HepG2 (cell line): ENCODE measurements around the gene CKAP5. TPM values are rescaled to one million over a fixed set of nuclear protein-coding genes. Genes with fewer than 3 reads are reported as not detected.

Experiments
- AGO2 ChIP-seq: fragments of 200-400 bp; formaldehyde crosslinking; optimal IDR thresholded peaks from 2 replicates; pipeline ENCODE3; 2017; ENCODE audit warnings: mild to moderate bottlenecking, low read depth, low read length, moderate library complexity
- ARNT2 ChIP-seq: sonication (generic); formaldehyde crosslinking; IDR thresholded peaks from 2 replicates; pipeline ENCODE4 v1.8.0; 2022; ENCODE audit warnings: mild to moderate bottlenecking, low read depth, missing genetic modification reagents, moderate library complexity
- ARNTL ChIP-seq: sonication (generic); formaldehyde crosslinking; IDR thresholded peaks from 2 replicates; pipeline ENCODE4 v1.4.0; 2020; ENCODE audit warnings: mild to moderate bottlenecking, missing genetic modification reagents
- NFE2L1 ChIP-seq: sonication (generic); formaldehyde crosslinking; IDR thresholded peaks from 2 replicates; pipeline ENCODE4 v1.4.0; 2020; ENCODE audit warnings: missing genetic modification reagents, mild to moderate bottlenecking, borderline replicate concordance
- ZBTB3 ChIP-seq: sonication (generic); formaldehyde crosslinking; IDR thresholded peaks from 2 replicates; pipeline ENCODE4 v1.4.0; 2020; ENCODE audit warnings: low read depth, mild to moderate bottlenecking, moderate library complexity, missing genetic modification reagents, borderline replicate concordance
- ZBTB7A ChIP-seq: sonication (generic); formaldehyde crosslinking; IDR thresholded peaks from 2 replicates; pipeline ENCODE4 v1.8.0; 2022; ENCODE audit warnings: mild to moderate bottlenecking, missing genetic modification reagents
- ZBTB7B ChIP-seq: sonication (generic); formaldehyde crosslinking; IDR thresholded peaks from 2 replicates; pipeline ENCODE4 v1.4.0; 2020; ENCODE audit warnings: missing genetic modification reagents
- ZFP36L2 ChIP-seq: sonication (generic); formaldehyde crosslinking; IDR thresholded peaks from 2 replicates; pipeline ENCODE4 v1.4.0; 2020; ENCODE audit warnings: missing genetic modification reagents
- ZNF24 ChIP-seq: fragments of 450-650 bp; IDR thresholded peaks from 2 replicates; pipeline ENCODE4 v1.6.1; 2017; ENCODE audit warnings: antibody characterized with exemption, mild to moderate bottlenecking
- ZNF484 ChIP-seq: sonication (generic); formaldehyde crosslinking; IDR thresholded peaks from 2 replicates; pipeline ENCODE4 v1.5.1; 2020; ENCODE audit warnings: mild to moderate bottlenecking, low read depth, missing genetic modification reagents, borderline replicate concordance
- ZNF510 ChIP-seq: sonication (generic); formaldehyde crosslinking; IDR thresholded peaks from 2 replicates; pipeline ENCODE4 v1.4.0; 2020; ENCODE audit warnings: low read depth, mild to moderate bottlenecking, missing genetic modification reagents
- polyA plus RNA-seq, 8 experiments: library from polyadenylated mRNA; depleted of rRNA in 3 of 8; stranded (reverse) in 7 of 8; unstranded in 1 of 8; fragments of >200 nt; fragmentation: Illumina TruSeq in 4 of 8; extraction: Trizol in 4 of 8; gene quantifications; 2 replicates each; pipeline versions ENCODE4 v1.2.1 to v1.2.3, GENCODE V29; 2011 to 2016; ENCODE audit warnings: low read depth in 4 of 8, missing spikeins in 1 of 8, mixed read lengths in 1 of 8; ENCODE audit not compliant: insufficient read depth in 1 of 8
- total RNA-seq, 5 experiments: library from RNA; depleted of rRNA; stranded (reverse); fragments of >200 nt; fragmentation: Illumina TruSeq; extraction: Trizol; gene quantifications; 2 replicates each; pipeline ENCODE4 v1.2.3, GENCODE V29; 2016; ENCODE audit warnings: low read depth in 1 of 5
- TF ChIP-seq, protein P1 (sequence below): sonication (generic); formaldehyde crosslinking; IDR thresholded peaks from 2 replicates; pipeline ENCODE4 v1.8.0; 2022; ENCODE audit warnings: low read depth, missing genetic modification reagents
- TF ChIP-seq, protein P2 (sequence below): sonication (generic); formaldehyde crosslinking; conservative IDR thresholded peaks from 2 replicates; pipeline ENCODE4 v1.5.0; 2020; ENCODE audit warnings: missing genetic modification reagents
- TF ChIP-seq, protein P3 (sequence below): sonication (generic); IDR thresholded peaks from 2 replicates; pipeline ENCODE4 v1.6.1; 2016; ENCODE audit warnings: low read depth, borderline replicate concordance
- TF ChIP-seq, protein P4 (sequence below): sonication (generic); formaldehyde crosslinking; IDR thresholded peaks from 2 replicates; pipeline ENCODE4 v1.5.1; 2020; ENCODE audit warnings: mild to moderate bottlenecking, missing genetic modification reagents, moderate library complexity
- TF ChIP-seq, protein P5 (sequence below): sonication (generic); formaldehyde crosslinking; IDR thresholded peaks from 2 replicates; pipeline ENCODE4 v1.8.1; 2023; ENCODE audit warnings: mild to moderate bottlenecking, missing genetic modification reagents
- TF ChIP-seq, protein P6 (sequence below): sonication (generic); formaldehyde crosslinking; IDR thresholded peaks from 2 replicates; pipeline ENCODE4 v1.4.0; 2020; ENCODE audit warnings: missing genetic modification reagents
- TF ChIP-seq, protein P7 (sequence below): sonication (generic); formaldehyde crosslinking; IDR thresholded peaks from 2 replicates; pipeline ENCODE4 v1.5.1; 2020; ENCODE audit warnings: missing genetic modification reagents, mild to moderate bottlenecking, borderline replicate concordance

Gene CKAP5
- total and polyA plus RNA-seq, 2 of the 13 experiments (the other 11 are each of a cell fraction or from before 2014, with no cell fraction given) = 79.2 to 103 TPM

DNA sequence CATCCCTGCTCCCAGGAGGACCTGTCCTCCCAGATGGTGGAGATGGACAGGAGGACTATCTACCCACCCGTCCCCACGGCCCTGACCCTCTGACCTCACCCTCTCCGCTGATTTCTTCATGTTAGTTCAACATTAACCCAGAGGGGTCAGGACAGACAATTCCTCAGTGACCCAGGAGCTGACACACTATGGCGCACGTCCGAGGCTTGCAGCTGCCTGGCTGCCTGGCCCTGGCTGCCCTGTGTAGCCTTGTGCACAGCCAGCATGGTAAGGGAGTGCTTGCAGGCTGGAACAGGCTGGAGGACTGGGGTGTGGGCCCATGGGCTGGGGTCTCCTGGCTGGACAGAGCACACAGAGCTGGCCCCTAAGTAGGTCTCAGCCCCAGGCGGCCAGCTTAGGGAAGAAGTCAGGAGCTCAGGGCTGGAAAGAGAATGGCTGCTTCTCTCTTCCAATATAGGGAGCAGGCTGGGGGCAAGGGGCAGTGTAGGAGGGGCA, 127.0 kb downstream of the CKAP5 start, which contains the start of gene F2 (continued):
- TF ChIP-seq, protein P1, sequence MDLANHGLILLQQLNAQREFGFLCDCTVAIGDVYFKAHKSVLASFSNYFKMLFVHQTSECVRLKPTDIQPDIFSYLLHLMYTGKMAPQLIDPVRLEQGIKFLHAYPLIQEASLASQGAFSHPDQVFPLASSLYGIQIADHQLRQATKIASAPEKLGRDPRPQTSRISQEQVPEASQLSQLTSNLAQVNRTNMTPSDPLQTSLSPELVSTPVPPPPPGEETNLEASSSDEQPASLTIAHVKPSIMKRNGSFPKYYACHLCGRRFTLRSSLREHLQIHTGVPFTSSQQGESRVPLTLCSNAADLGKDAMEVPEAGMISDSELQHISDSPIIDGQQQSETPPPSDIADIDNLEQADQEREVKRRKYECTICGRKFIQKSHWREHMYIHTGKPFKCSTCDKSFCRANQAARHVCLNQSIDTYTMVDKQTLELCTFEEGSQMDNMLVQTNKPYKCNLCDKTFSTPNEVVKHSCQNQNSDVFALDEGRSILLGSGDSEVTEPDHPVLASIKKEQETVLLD (CRISPR knock-in tag) = peak; percentile 39; the same call in 1 of the 2 replicates
- TF ChIP-seq ARNTL (CRISPR knock-in tag) = peak; percentile 68
- TF ChIP-seq, protein P2, sequence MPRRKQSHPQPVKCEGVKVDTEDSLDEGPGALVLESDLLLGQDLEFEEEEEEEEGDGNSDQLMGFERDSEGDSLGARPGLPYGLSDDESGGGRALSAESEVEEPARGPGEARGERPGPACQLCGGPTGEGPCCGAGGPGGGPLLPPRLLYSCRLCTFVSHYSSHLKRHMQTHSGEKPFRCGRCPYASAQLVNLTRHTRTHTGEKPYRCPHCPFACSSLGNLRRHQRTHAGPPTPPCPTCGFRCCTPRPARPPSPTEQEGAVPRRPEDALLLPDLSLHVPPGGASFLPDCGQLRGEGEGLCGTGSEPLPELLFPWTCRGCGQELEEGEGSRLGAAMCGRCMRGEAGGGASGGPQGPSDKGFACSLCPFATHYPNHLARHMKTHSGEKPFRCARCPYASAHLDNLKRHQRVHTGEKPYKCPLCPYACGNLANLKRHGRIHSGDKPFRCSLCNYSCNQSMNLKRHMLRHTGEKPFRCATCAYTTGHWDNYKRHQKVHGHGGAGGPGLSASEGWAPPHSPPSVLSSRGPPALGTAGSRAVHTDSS = no peak
- no peak for TF ChIP-seq ZNF484
- TF ChIP-seq, protein P3, sequence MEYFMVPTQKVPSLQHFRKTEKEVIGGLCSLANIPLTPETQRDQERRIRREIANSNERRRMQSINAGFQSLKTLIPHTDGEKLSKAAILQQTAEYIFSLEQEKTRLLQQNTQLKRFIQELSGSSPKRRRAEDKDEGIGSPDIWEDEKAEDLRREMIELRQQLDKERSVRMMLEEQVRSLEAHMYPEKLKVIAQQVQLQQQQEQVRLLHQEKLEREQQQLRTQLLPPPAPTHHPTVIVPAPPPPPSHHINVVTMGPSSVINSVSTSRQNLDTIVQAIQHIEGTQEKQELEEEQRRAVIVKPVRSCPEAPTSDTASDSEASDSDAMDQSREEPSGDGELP = peak; percentile 81; the same call in 1 of the 2 replicates
- TF ChIP-seq ZNF510 (CRISPR knock-in tag) = 0 out of 2 replicates have a peak, but pooled peaks have one; percentile 24
- TF ChIP-seq, protein P4, sequence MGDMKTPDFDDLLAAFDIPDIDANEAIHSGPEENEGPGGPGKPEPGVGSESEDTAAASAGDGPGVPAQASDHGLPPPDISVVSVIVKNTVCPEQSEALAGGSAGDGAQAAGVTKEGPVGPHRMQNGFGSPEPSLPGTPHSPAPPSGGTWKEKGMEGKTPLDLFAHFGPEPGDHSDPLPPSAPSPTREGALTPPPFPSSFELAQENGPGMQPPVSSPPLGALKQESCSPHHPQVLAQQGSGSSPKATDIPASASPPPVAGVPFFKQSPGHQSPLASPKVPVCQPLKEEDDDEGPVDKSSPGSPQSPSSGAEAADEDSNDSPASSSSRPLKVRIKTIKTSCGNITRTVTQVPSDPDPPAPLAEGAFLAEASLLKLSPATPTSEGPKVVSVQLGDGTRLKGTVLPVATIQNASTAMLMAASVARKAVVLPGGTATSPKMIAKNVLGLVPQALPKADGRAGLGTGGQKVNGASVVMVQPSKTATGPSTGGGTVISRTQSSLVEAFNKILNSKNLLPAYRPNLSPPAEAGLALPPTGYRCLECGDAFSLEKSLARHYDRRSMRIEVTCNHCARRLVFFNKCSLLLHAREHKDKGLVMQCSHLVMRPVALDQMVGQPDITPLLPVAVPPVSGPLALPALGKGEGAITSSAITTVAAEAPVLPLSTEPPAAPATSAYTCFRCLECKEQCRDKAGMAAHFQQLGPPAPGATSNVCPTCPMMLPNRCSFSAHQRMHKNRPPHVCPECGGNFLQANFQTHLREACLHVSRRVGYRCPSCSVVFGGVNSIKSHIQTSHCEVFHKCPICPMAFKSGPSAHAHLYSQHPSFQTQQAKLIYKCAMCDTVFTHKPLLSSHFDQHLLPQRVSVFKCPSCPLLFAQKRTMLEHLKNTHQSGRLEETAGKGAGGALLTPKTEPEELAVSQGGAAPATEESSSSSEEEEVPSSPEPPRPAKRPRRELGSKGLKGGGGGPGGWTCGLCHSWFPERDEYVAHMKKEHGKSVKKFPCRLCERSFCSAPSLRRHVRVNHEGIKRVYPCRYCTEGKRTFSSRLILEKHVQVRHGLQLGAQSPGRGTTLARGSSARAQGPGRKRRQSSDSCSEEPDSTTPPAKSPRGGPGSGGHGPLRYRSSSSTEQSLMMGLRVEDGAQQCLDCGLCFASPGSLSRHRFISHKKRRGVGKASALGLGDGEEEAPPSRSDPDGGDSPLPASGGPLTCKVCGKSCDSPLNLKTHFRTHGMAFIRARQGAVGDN (CRISPR knock-in tag) = no peak; the same call in 1 of the 2 replicates
- no peak for TF ChIP-seq ZFP36L2 (CRISPR knock-in tag)
- TF ChIP-seq ARNT2 (CRISPR knock-in tag) = no peak; the same call in 1 of the 2 replicates
- TF ChIP-seq, protein P5, sequence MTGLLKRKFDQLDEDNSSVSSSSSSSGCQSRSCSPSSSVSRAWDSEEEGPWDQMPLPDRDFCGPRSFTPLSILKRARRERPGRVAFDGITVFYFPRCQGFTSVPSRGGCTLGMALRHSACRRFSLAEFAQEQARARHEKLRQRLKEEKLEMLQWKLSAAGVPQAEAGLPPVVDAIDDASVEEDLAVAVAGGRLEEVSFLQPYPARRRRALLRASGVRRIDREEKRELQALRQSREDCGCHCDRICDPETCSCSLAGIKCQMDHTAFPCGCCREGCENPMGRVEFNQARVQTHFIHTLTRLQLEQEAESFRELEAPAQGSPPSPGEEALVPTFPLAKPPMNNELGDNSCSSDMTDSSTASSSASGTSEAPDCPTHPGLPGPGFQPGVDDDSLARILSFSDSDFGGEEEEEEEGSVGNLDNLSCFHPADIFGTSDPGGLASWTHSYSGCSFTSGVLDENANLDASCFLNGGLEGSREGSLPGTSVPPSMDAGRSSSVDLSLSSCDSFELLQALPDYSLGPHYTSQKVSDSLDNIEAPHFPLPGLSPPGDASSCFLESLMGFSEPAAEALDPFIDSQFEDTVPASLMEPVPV = peak; percentile 69; the same call in 1 of the 2 replicates
- TF ChIP-seq NFE2L1 = no peak
- no peak for TF ChIP-seq ZBTB3 (CRISPR knock-in tag)
- no peak for TF ChIP-seq AGO2
- TF ChIP-seq, protein P6, sequence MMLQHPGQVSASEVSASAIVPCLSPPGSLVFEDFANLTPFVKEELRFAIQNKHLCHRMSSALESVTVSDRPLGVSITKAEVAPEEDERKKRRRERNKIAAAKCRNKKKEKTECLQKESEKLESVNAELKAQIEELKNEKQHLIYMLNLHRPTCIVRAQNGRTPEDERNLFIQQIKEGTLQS (CRISPR knock-in tag) = peak; percentile 53
- TF ChIP-seq, protein P7, sequence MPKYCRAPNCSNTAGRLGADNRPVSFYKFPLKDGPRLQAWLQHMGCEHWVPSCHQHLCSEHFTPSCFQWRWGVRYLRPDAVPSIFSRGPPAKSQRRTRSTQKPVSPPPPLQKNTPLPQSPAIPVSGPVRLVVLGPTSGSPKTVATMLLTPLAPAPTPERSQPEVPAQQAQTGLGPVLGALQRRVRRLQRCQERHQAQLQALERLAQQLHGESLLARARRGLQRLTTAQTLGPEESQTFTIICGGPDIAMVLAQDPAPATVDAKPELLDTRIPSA (CRISPR knock-in tag) = no peak
- peak; percentile 88 for TF ChIP-seq ZBTB7B
- no peak for TF ChIP-seq ZNF24
- TF ChIP-seq ZBTB7A (CRISPR knock-in tag) = peak; percentile 90
